ELR (cell line): Measurements from ENCODE around the gene MEGF11.

ENCODE experiments used
- DNase-seq: peaks from one replicate; pipeline ENCODE4 v3.0.0-alpha.2; 2015; ENCODE audit warnings: low read depth

Gene MEGF11

DNA sequence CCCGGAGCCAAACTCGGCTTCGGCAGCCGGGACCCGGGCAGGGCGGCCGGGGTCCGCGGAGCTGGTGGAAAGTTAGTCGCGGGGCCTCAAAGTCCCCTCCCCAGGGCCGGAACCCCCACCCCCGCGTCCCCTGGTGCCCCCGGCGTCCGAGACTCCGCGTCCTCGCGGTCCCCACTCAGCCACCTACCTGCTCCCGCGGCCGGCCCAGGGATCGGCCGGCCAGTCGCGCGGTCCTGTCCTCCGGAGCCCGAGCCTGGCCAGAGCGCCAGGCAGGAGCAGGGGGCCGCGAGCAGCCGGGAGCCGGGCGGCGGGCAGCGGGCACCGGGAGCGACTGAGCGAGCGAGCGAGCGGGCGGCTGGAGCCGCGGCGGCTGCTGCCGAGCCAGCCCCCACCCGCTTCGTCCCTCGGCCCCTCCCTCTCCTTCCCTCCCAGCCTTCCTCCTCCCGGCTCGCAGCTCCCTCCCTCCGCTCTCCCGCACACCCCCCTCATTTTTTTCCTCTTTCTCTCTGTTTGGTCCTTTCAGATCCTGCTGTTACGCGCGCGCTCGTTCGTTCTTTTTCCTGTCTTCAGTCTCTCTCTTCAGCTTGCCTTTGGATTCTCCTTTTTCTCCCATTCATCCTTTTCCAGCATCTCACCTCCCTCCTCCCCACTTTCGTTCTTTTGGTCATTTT, at the start of gene MEGF11:
TSS of gene MEGF11 (minus strand) at position 333 of the 671 bp plus-strand sequence. CDS start 125,347 bp downstream, outside the sequence.
- DNase-seq: peak; percentile 32

DNA sequence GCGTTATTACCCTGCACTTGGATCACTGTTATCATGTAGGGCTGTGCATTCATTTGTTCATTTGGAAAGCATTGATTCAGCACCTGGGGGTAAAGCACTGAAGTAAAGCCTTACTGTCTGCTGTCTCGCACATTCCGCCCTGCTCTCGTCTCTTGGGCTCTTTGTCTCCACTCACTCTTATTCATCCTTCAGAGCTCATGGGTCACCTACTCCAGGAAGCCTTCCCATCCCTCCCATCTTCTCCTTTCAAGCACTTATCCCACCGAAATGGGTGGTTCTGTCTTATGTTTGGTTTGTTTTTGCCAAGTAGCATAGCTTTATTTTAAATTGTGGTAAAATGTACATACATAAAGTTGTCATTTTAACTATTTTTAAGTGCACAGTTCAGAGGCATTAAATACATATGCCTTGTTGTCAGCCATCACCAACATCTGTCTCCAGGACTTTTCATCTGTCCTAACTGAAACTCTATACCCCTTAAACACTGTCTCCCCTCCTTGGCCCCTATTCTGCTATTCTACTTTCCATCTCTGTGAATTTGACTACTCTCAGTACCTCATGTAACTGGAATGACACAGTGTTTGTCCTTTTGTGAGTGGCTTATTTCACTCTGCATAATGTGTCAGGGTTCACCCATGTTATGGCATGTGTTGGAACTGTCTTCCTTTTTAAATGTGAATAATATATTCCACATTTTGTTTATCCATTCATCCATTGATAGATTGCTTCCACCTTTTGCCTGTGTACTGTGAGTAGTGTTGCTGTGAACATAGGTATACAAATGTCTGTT, 49.1 kb upstream of the MEGF11 start:
- DNase-seq: no peak

DNA sequence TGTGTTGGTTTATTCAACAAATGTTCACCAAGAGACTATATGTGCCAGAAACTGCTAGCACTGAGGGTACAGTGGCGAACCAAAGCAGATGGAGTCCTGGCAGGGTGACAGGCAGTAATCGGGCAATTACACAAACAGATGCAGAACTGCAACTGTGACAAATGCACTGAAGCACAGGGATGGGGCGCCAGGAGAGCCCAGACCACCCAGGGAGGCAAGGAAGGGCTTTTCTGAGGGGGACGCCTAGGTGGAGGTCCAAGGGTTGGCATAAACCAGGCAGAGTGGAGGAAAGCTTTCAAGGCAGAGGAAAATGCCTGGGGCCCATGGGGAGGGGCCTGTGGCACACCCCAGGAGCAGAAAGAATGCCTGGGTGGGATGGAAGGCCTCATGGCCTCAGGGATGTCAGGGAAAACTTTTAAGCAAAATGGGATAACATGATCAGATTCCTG, 45.3 kb upstream of the MEGF11 start:
- no peak for DNase-seq

DNA sequence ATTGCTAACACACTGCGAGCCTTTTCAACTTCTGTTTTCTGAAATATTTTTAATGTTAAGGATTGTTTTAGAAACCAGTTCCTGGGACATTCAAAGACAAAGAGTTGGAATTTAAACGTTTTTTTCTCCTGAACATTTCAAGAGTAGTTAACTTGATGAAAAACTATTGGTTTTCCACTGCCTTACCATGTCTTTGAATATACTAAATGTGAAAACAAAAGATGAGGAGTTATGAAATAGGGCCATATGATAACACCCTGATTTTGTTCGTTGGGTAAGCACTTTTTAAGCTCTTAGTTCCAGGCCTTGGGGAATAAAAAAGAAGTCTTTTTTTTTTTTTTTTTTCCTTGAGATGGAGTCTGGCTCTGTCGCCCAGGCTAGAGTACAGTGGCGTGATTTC, 42.6 kb upstream of the MEGF11 start:
- DNase-seq: no peak

DNA sequence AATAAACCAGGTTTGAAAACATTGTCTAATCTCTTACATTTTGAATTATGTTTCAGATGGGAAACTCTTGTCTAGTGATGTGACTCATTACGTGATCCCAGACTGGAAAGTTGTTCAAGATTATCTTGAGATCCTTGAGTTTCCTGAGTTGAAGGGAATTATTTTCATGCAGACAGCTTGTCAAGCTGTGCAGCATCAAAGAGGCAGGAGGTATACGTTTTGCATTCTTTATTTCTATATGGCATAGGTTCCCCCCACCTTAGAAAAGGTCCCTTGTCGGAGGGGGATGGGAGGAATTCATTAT, 41.3 kb upstream of the MEGF11 start:
- peak; percentile 61 for DNase-seq

DNA sequence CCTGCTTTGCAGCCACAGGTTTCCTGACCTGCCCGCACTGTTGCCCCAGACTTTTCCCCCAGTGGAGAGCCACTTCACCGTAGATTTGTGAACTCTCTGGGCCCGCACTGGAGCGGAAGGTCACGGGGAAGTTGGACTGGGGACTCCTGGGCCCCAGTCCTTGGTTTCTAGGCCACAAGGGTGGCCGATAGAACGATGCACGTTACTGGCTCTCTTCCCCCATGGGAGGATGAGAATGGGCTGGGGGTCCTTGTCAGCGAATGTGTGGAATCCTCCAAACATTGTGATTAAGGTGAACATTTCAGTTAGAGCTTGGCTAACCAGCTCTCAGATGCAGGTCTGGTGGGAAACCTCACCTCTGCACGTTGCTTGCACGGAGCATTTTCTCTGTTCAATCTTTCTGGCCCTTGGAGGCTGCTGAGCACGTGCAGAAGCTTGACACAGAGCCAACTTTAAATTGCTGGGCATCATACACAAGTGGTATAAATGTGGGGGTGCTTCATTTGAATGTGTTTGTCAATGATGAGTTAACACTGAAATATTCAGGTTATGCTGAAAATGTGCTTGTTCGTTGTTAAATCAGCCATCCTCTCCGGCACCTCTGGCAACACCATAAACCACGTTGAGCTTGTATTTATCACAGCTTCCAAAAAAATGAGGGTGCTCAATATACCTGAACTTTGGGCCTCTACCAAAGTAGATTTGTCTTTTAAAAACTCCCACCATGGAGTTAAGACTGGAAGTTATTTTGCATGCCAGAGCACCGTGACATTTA, 40.8 kb upstream of the MEGF11 start:
- peak; percentile 93 for DNase-seq

DNA sequence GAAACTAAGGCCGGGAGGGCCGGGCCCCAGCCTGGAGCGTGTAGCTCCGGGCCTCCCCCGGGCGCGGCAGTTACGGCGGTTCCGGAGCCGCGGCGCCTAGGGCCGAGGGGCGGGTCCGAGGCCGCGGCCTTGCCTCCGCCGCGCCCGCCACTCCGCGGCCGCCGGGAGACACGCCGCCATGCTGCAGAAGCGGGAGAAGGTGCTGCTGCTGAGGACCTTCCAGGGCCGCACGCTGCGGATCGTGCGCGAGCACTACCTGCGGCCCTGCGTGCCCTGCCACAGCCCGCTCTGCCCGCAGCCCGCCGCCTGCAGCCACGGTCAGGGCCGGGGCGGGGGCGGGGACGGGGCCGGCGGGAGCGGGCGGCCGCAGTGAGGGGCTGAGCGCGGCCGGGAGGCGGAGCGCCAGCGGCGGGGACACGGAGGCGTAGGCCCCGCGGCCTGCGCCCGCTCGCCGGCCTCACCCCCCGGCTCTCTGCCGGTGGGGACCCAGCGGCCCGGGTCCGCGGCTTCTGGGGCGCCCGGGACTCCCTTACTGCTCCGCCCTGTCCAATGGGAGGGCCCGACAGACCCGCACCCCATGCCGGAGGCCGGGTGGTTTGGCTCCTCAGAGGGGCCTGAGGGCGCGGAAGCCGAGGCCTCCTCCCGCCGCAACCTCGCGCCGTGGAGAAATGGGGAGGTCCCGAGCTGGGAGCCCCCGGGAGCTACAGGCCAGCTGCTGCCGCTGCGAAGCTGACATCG, 40.0 kb upstream of the MEGF11 start, which contains the start of gene DIS3L:
TSS of gene DIS3L (plus strand) at position 150 of the 738 bp plus-strand sequence. CDS start at position 179, 29 bp downstream.
- peak; percentile 72 for DNase-seq

DNA sequence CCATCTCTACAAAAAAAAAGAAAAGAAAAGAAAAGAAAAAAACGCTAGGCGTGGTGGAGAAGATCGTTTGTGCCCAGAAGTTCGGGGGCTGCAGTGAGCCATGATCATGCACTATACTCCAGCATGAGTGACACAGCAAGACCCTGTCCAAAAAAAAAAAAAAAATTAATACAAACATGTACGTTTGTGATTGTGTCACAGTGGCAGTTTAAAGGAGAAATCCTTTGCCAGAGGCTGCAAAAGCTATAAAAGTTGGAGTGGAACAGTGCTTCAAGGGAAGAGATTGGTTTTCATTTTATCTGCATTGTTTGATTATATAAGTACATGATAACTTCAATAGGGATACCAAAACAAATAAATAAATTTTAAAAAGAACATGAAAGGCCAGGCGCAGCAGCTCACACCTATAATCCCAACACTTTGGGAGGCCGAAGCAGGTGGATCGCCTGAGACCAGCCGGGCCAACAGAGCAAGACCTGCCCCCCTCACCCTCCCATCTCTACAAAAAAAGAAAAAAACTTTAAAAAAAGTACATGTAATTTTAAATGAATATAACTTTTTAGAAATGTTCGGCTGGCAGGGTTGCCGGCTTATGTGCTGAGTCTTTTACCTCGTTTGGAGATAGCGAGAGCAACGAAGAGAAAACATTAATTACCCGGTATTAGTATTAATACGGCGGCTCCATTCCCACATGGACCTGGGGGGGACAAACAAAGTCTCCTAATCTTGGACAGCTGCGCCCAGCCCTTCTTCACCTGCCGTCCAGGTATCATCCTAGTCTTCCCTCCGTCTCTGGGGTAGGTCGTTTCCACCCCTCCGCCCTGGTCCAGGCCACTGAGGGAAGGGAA, 39.2 kb upstream of the MEGF11 start:
- no peak for DNase-seq

DNA sequence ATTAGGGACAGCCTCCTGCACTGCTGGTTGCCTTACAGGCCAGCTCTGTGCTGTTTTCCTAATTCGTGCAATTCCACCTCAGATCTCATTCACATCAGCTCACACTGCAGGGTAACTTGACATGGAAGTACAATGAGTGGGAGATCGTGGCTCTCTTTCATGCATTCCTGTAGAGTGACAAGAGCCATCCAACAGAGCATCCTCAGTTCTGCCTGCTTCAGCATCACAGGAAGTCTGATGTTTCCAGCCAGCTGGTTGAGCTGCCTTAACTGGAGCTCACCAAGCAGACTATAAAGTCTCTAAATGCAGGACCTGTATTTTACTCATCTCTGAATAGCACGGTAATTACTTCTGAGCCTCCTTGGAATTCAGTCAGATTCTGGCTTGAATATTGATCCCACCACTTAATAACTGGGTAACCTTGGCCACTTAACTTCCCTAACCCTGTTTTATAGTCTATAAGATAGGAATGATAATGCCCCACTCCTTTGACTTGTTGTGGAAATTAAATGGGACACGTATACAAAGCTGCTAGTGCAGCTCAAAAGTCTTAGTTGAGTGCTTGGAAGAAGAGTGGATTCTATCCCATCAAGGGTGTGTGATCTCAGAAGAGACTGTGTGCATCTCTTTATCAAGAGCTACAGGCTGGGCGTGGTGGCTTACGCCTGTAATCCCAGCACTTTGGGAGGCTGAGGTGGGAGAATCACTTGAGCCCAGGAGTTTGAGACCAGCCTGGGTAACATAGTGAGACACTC, 38.4 kb upstream of the MEGF11 start:
- DNase-seq: peak; percentile 51

DNA sequence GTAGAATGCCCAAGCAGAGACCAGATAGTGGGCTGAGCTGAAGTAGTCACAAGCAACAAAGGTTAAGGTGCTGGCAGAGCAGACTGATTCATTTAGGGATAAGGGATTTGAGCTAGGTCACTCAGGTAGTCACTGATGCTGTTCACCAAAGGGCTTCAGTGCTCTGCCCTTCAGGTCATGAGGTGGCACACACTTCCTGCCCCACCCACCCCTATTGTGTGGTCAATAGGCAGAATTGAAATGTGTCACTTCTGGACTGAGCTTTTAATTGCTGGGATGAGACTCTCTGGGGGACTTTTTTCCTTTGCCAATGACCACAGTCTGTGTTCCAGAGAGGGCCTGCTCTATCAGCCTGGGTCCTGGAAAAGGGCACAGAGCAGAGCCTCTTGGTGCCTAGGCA, 37.0 kb upstream of the MEGF11 start:
- no peak for DNase-seq

DNA sequence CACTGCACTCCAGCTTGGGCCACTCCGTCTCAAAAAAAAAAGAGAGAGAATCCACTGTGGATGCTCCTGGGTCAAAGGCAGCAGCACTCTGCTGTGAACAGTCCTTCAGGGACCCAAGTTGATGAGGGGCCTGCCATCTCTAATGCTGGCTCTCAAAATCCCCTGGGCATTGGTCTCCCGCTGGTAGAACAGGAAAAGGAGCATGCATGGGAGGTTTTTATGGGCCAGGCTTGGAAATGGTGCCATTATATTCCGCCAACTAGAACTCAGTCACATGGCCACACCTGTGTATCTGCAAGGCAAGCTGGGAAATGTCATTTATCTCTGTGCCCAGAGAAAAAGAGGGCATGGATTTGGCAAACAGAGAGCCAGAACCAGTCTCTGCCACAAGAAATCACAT, 36.5 kb upstream of the MEGF11 start:
- no peak for DNase-seq

DNA sequence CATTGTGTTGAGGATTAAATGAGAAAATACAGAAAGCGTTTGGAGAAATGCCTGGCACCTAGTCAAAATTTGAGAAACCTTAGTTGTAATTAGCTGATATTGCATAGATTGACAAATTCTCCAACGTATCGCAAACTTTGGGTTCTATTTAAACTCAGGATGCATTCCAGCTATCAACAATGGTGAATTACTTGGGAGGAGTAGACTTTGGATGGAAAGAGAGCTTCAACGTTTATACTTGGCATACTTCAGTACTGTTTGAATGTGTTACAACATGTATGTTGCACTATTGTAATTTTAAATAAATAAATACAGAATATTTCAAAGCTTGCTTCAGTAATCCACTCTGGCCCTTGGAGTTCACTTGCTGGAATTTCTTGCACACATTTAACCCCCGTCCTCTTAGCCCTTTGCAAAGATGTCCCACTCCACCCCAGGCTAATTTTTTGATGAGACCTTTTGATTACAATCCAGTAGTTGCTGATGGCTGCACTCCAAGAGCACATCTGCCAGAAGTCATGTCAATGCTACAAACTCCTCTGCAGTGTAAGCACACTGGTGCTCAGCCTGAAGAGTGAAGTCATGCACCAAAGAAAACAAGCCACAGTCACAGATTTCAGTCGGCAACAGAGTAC, 35.1 kb upstream of the MEGF11 start:
- DNase-seq: no peak

DNA sequence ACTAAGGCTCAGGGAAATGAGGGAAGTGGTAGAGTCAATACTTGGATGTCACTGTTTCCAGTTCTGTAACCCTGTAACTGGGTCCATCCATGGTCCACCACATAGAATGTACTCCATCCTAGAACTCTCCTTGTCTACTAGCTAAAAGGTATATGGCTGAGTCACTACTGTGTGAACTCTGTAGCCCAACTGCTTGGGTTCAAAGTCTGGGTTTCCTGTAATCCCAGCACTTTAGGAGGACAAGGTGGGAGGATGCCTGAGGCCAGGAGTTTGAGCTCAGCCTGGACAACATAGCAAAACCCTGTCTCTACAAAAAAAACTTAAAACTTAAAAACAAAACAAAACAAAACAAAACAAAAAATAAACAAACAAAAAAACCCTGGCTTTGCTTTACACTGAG, 34.5 kb upstream of the MEGF11 start:
- DNase-seq: no peak

DNA sequence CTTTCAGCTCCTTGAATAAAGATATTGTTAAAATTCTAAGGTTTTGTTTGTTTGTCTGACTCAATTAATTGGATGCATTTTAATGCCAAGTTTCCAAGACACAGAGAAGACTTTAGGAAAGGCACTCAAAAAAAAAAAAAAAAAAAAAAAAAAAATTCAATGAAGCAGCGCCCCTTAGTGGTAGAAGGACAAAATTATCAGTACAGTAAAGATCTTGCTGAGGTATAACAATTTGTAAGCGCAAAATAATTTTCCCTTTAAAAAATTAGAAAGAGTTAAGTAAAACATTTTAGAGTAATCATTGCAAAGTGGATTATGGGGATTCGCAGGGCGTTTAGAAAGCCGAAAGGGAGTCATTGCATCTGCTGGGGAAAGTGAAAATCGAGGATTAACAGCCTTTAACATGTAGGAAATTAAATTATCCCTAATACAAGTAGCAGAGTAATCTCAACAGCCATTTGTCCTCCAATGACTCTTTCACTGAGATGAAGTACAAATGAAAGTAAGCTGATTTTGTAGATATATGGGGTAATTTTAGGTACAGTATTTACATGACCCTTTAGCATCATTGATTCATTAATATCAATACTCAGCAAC, 34.0 kb upstream of the MEGF11 start:
- peak; percentile 46 for DNase-seq

DNA sequence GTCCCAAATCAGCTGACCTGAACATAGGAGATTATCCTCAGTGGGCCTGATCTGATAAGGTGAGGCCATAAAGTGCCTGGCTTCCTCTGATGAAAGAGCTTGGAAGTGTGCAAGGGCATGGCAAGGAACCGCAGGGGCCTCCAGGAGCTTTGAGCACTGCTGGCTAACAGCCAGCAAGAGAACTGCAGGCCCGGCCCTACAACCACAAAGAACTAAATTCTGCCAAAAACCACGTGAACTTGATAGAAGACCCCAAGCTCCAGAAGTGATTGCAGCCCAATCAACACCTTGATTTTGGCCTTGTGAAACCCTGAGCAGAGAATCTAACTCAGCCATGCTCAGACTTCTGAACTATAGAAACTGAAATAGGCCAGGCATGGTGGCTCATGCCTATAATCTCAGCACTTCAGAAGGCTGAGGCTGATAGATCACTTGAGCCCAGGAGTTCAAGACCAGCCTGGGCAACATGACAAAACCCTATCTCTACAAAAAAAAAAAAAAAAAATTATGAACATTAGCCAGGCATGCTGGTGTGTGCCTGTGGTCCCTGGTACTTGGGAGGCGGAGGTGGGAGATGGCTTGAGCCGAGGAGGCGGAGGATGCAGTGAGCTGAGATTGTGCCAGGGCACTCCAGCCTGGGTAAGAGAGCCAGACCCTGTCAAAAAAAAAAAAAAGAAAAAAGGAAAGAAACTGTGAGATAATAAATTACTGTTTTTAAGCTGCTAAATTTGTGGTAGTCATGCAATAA, 32.2 kb upstream of the MEGF11 start:
- DNase-seq: no peak

DNA sequence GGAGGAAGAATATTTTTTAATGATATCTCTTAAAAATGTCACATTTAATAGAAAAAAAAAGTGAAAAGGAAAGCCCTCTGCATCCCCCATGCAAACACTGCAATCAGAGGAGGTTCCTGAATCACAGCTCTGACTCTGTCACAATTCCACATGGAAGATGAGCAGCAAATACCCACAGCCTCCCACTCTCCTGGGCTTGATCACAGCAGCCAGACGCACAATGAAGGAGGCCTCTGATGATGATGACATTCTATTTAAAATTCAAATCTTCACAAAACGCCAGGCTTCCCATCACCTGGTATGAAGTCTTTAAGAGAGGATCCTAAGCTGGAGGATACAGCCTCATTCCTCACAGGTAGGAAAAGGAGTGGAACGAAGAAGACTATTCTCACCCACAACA, 30.7 kb upstream of the MEGF11 start:
- no peak for DNase-seq

DNA sequence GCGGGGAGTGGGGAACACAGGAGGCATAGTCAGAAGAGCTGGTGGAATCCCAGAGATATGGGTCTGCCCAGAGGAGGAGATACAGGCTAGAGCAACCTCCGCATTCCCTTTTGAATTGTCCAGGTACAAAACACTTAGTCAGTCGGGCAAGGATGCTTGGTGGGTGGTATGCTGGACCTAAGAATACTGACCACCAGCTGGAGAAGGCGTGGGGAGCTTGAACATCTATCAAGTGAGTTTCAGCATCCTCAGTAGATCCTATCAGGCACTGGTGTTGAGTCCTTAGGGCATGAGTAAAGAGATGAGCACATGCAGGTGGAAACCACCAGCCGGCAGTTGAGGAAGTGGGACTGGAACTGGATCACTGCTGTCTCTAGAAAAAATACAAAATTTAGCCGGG, 25.1 kb upstream of the MEGF11 start:
- no peak for DNase-seq

DNA sequence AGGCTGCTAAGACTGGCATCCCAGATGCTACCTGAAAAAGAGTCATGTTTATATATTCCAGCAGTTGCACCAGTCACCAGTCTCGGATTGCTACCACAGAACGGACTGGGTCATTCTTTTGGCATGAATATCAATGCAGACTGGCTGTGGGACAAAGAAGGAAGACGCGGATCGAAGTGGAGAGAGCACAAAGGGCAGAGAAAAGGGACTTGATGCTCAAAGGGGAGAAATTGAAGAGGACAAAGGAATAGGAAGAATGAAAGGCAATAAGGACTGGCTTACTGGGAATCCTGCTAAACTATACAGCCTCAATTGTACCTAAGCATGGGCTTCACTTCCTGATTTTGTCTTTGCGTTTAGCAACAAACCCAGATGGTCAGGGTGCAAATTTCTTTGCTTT, 24.5 kb upstream of the MEGF11 start:
- no peak for DNase-seq

DNA sequence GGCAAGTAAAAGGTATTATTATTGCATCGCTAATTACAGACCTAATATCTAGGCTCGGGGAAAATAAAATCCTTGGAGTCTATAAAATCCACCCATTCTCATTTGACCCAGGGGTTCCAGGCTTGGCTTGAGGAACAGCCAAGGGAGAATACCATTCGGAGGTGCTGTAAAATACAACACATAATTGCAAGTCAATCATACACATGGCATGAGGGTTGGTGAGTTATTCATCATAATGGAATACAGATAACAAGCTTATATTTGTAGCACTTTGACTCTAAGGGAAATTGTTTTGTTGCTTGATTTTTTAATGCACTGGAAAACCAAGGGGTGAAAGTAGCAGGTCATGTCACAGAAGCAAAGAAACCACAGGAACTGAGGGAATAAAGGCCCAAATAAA, 23.0 kb upstream of the MEGF11 start:
- no peak for DNase-seq
